Measurements from ENCODE around the gene FBL.

Gene FBL

DNA sequence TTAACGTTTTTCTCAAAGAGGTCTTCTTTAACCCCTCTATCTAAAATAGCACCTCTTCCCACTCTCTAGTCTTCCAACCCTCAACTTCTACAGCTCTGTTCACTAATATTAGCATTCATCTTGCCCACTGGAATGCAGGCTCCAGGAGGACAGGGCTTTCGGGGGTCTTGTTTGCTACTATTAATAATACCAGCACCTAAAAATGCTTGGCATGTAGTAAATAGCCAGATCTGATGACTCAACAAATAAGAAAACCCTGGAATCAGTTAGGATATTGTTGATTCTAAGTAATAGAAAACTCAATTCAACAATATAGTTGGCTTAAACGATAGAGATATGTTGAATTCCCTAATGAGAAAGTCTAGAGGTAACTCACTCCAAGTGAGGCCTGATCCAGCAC, 26.4 kb downstream of the FBL start:
- no peaks in the 10 kb centered on the region for H3K9me2 ChIP-seq (replicated peaks; ENCODE audit: insufficient read depth, low read length)
- TF ChIP-seq EZH2phosphoT487 (IDR thresholded peaks at IDR 0.05; ENCODE audit: low read length) (no peak), EZH2 (optimal IDR thresholded peaks at IDR 0.05; ENCODE audit: low read depth, low read length) (no peak)
- TF ChIP-seq, protein P1, sequence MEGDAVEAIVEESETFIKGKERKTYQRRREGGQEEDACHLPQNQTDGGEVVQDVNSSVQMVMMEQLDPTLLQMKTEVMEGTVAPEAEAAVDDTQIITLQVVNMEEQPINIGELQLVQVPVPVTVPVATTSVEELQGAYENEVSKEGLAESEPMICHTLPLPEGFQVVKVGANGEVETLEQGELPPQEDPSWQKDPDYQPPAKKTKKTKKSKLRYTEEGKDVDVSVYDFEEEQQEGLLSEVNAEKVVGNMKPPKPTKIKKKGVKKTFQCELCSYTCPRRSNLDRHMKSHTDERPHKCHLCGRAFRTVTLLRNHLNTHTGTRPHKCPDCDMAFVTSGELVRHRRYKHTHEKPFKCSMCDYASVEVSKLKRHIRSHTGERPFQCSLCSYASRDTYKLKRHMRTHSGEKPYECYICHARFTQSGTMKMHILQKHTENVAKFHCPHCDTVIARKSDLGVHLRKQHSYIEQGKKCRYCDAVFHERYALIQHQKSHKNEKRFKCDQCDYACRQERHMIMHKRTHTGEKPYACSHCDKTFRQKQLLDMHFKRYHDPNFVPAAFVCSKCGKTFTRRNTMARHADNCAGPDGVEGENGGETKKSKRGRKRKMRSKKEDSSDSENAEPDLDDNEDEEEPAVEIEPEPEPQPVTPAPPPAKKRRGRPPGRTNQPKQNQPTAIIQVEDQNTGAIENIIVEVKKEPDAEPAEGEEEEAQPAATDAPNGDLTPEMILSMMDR (IDR thresholded peaks at IDR 0.05; ENCODE audit: low read length): no peak
- no peak overlapping the region for H3K4me3 ChIP-seq (ENCODE audit: low read length)
- H2AFZ ChIP-seq (ENCODE audit: low read length): no peak overlapping the region
- H3K4me1 ChIP-seq (ENCODE audit: low read length): peaks cover 2% of the 10 kb centered on the region; the same call in 1 of the 2 replicates
- H3K27me3 ChIP-seq (replicated peaks; ENCODE audit: insufficient read depth, low read length): no peaks in the 10 kb centered on the region
- no peaks in the 10 kb centered on the region for H4K20me1 ChIP-seq (ENCODE audit: insufficient read depth, low read length)
- H3K36me3 ChIP-seq (replicated peaks; ENCODE audit: insufficient read depth, low read length): no peaks in the 10 kb centered on the region
- H3K79me2 ChIP-seq (ENCODE audit: low read length): peaks cover 7% of the 10 kb centered on the region; the same call in 1 of the 2 replicates
- 0 out of 2 replicates have a peak, but pooled peaks cover 1% of the 10 kb centered on the region for H3F3A ChIP-seq (ENCODE audit: insufficient read depth, low read length)
- no peak for DNase-seq
- H3K4me2 ChIP-seq (ENCODE audit: low read depth, low read length): no peak overlapping the region
- no peak overlapping the region for H3K9ac ChIP-seq (ENCODE audit: low read length)
- no peak overlapping the region for H3K27ac ChIP-seq (ENCODE audit: low read length)
- no peaks in the 10 kb centered on the region for H3K9me3 ChIP-seq (replicated peaks; ENCODE audit: insufficient read depth, low read length)

DNA sequence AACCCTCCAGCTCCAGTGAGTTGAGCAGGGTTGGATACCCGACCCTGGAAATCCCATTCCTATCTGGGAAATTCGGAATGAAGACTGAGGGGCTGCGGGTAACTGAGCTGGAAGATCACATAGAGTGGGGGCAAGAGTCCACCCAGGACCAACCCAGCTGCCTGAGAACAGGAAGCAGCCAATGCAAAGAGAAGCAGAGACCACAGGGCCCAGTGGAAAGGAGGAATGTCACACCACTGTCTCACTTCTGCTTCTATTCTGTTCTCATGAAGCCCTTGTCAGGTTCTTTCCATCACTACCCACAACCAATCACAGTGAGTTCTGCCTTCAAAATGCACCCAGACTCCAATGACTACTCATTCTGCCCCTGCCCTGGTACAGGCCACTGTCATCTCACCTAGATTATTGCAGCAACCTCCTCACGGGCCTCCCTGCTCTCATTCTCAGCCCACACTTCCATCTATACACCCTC, 27.5 kb downstream of the FBL start:
- H2AFZ ChIP-seq (ENCODE audit: low read length): no peak overlapping the region
- H3K4me2 ChIP-seq (ENCODE audit: low read depth, low read length): no peak overlapping the region
- no peak overlapping the region for H3K9ac ChIP-seq (ENCODE audit: low read length)
- H3K4me1 ChIP-seq (ENCODE audit: low read length): no peaks in the 10 kb centered on the region
- peaks cover 2% of the 10 kb centered on the region; the same call in 1 of the 2 replicates for H3K79me2 ChIP-seq (ENCODE audit: low read length)
- no peaks in the 10 kb centered on the region for H4K20me1 ChIP-seq (ENCODE audit: insufficient read depth, low read length)
- no peaks in the 10 kb centered on the region for H3K27me3 ChIP-seq (replicated peaks; ENCODE audit: insufficient read depth, low read length)
- H3K9me2 ChIP-seq (replicated peaks; ENCODE audit: insufficient read depth, low read length): no peaks in the 10 kb centered on the region
- H3K27ac ChIP-seq (ENCODE audit: low read length): no peak overlapping the region
- no peaks in the 10 kb centered on the region for H3F3A ChIP-seq (ENCODE audit: insufficient read depth, low read length)
- no peaks in the 10 kb centered on the region for H3K9me3 ChIP-seq (replicated peaks; ENCODE audit: insufficient read depth, low read length)
- no peaks in the 10 kb centered on the region for H3K36me3 ChIP-seq (replicated peaks; ENCODE audit: insufficient read depth, low read length)
- no peak overlapping the region for H3K4me3 ChIP-seq (ENCODE audit: low read length)
- DNase-seq: no peak
- TF ChIP-seq, protein P1 (IDR thresholded peaks at IDR 0.05; ENCODE audit: low read length): no peak

DNA sequence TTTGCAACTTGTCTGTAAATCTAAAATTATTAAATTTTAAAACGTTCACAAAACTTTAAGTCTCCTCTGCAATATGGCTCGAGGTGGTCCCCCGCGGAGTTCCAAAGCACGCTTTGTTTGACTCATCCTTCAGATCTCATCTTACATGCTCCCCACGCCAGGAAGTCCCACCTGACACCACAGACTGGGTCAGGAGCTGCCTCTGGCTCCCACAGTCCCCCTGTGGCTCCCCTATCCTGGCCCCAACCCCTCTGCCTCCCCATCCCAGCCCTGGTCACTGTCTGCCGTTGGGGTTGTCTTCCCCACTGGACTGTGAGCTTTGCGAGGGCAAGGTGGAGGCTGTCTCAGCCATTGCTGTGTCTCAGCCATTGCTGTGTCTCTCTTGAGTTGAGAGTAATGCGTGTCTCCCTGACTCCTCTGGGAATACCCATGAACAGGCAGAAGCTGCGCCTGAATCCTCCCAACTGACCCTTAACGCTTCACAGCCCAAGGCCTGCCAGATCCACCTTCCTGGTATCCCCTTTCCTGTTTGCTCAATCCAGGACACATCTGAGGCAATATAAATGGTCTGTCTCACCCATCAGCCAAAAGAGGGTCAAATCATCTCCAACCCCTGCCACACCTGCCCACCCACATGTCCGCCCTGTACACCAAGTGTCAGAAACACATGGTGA, 28.2 kb downstream of the FBL start:
- Histone ChIP-seq H3K27me3 (replicated peaks; ENCODE audit: insufficient read depth, low read length) (no peaks in the 10 kb centered on the region), H3F3A (ENCODE audit: insufficient read depth, low read length) (no peaks in the 10 kb centered on the region), H3K27ac (ENCODE audit: low read length) (no peak overlapping the region), H3K4me1 (ENCODE audit: low read length) (no peaks in the 10 kb centered on the region), H3K36me3 (replicated peaks; ENCODE audit: insufficient read depth, low read length) (no peaks in the 10 kb centered on the region), H3K4me2 (ENCODE audit: low read depth, low read length) (no peak overlapping the region), H3K79me2 (ENCODE audit: low read length) (no peaks in the 10 kb centered on the region), H4K20me1 (ENCODE audit: insufficient read depth, low read length) (no peaks in the 10 kb centered on the region), H3K9ac (ENCODE audit: low read length) (no peak overlapping the region), H3K4me3 (ENCODE audit: low read length) (no peak overlapping the region), H3K9me3 (replicated peaks; ENCODE audit: insufficient read depth, low read length) (no peaks in the 10 kb centered on the region), H3K9me2 (replicated peaks; ENCODE audit: insufficient read depth, low read length) (no peaks in the 10 kb centered on the region), H2AFZ (ENCODE audit: low read length) (no peak overlapping the region)
- no peak for DNase-seq
- no peak for TF ChIP-seq EZH2phosphoT487 (IDR thresholded peaks at IDR 0.05; ENCODE audit: low read length)
- TF ChIP-seq EZH2 (optimal IDR thresholded peaks at IDR 0.05; ENCODE audit: low read depth, low read length): no peak
- TF ChIP-seq, protein P1 (IDR thresholded peaks at IDR 0.05; ENCODE audit: low read length): no peak

All from MM.1S (cell line).